CD4-positive, alpha-beta T cell (primary cell): ENCODE measurements around the gene DENND1B. TPM values are rescaled to one million over a fixed set of nuclear protein-coding genes. Genes with fewer than 3 reads are reported as not detected.

Experiments
- ATAC-seq: fragments of 200-7000 bp; cut with Tn5 transposase; one replicate; pipeline ENCODE4 v1.10.0; 2022; ENCODE audit warnings: mild to moderate bottlenecking; ENCODE audit not compliant: poor library complexity
- CTCF ChIA-PET: fragments of 350-600 bp; sonication (Branson Sonifier 250); formaldehyde crosslinking; loops from one replicate; lab custom pipeline; 2021; ENCODE audit warnings: antibody characterized with exemption, inconsistent platforms; lab: Charles Lee
- POLR2A ChIA-PET: fragments of 350-600 bp; sonication (Branson Sonifier 250); formaldehyde crosslinking; loops from one replicate; lab custom pipeline; 2021; ENCODE audit warnings: antibody characterized with exemption, inconsistent platforms; lab: Charles Lee
- DNase-seq, 14 experiments: peaks; one replicate each; pipeline ENCODE4 v3.0.0-alpha.2; 2013 to 2020; ENCODE audit warnings: mixed read lengths in 2 of 14
- H3K27ac ChIP-seq, 2 donors: one replicate each; pipeline versions ENCODE4 v1.5.1 to v1.7.0; 2013; ENCODE audit warnings: low read length in 2 of 2, low read depth in 1 of 2, mild to moderate bottlenecking in 1 of 2
- H3K27me3 ChIP-seq, 2 experiments: 1 replicate in 1 of 2; 2 replicates in 1 of 2; pipeline versions ENCODE4 v1.6.1 to v1.7.0; 2013; ENCODE audit warnings: low read length in 2 of 2, control low read depth in 1 of 2, mild to moderate bottlenecking in 1 of 2, moderate library complexity in 1 of 2; ENCODE audit not compliant: insufficient read depth in 2 of 2, control insufficient read depth in 1 of 2
- H3K36me3 ChIP-seq: one replicate; pipeline ENCODE4 v1.6.1; 2013; ENCODE audit warnings: low read length, control low read depth; ENCODE audit not compliant: insufficient read depth
- H3K4me1 ChIP-seq: one replicate; pipeline ENCODE4 v1.6.1; 2013; ENCODE audit warnings: low read length, control low read depth; ENCODE audit not compliant: insufficient read depth
- H3K4me3 ChIP-seq: one replicate; pipeline ENCODE4 v1.5.1; 2013; ENCODE audit warnings: mild to moderate bottlenecking, low read length, moderate library complexity
- H3K9me3 ChIP-seq, 2 experiments: 1 replicate in 1 of 2; 2 replicates in 1 of 2; pipeline versions ENCODE4 v1.6.1 to v1.7.0; 2013; ENCODE audit warnings: low read length in 2 of 2, mild to moderate bottlenecking in 2 of 2, control low read depth in 1 of 2, moderate library complexity in 1 of 2; ENCODE audit not compliant: control insufficient read depth in 1 of 2, insufficient read depth in 1 of 2
- H3K27ac Mint-ChIP-seq: one replicate; pipeline ENCODE4 v1.8.0; 2020; ENCODE audit warnings: mixed read lengths
- H3K27me3 Mint-ChIP-seq: one replicate; pipeline ENCODE4 v1.8.0; 2021; ENCODE audit warnings: mixed read lengths
- H3K36me3 Mint-ChIP-seq: one replicate; pipeline ENCODE4 v1.8.0; 2021; ENCODE audit warnings: low read depth, mixed read lengths
- H3K4me1 Mint-ChIP-seq: one replicate; pipeline ENCODE4 v1.8.0; 2021; ENCODE audit warnings: low read depth, mixed read lengths
- H3K4me3 Mint-ChIP-seq: one replicate; pipeline ENCODE4 v1.8.0; 2020; ENCODE audit warnings: mild to moderate bottlenecking, mixed read lengths
- H3K9me3 Mint-ChIP-seq: one replicate; pipeline ENCODE4 v1.8.0; 2020; ENCODE audit warnings: mixed read lengths
- intact Hi-C, 2 experiments: fragments of 100-400 bp; cut with DNase I in 1 of 2; cut with micrococcal nuclease in 1 of 2; formaldehyde crosslinking; loops; one replicate each; pipeline versions ENCODE4 v1.15.1 to v1.9.0; 2023 to 2025; cut with DNase I, micrococcal nuclease
- total RNA-seq, 174 experiments: library from RNA in 2 of 174; stranded (reverse) in 2 of 174; gene quantifications; one replicate each; pipeline ENCODE4 v1.2.3 and lab custom pipeline; 2021 to 2026
- TF ChIP-seq, protein P1 (sequence below): fragments of 200-600 bp; IDR thresholded peaks from one replicate; pipeline ENCODE4 v1.8.0; 2022; ENCODE audit warnings: antibody characterized with exemption, mild to moderate bottlenecking

DENND1B gene
- total RNA-seq, 2 experiments from 2014 or later = 23.9 to 26.5 TPM

DNA sequence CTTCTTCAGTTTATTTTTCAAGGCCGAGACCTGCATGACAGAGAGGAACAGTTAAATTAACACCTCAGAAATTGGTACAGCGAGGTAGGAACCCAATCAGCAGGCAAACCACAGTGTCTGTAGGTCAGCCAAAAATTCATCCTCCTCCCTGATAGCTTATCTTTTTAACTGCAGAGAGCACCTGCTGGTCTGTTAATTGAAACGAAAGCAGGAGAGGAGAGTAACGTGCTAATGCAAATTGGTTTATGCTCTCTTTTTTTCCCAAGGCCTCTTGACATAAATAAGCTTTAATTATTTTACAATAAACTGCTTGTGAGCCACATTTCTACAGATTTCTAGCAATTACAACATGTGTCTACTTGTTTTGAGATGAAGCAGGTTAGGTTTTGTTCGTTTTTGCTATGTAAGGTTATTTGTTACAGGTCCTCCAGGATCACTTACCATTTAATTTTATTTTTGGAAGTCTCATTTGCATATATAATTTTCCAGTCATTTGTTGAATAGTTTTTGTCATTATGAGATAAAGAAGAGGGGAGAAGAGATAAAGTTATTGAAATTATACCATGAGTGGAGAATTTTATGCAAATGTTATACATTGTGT, 179.9 kb downstream of the DENND1B start:
- Histone ChIP-seq H3K27me3 (no peaks in the 10 kb centered on the region), H3K9me3 (no peaks in the 10 kb centered on the region), H3K36me3 (peaks cover 10% of the 10 kb centered on the region), H3K4me3 (no peak overlapping the region), H3K4me1 (no peaks in the 10 kb centered on the region), H3K27ac (no peak overlapping the region)
- H3K27me3 Mint-ChIP-seq = no peaks in the 10 kb centered on the region
- no peaks in the 10 kb centered on the region for H3K4me1 Mint-ChIP-seq
- H3K4me3 Mint-ChIP-seq = no peak overlapping the region
- POLR2A ChIA-PET = no interaction called here
- no peaks in the 10 kb centered on the region for H3K9me3 Mint-ChIP-seq
- DNase-seq = no peak
- H3K36me3 Mint-ChIP-seq = peaks cover 39% of the 10 kb centered on the region
- TF ChIP-seq, protein P1, sequence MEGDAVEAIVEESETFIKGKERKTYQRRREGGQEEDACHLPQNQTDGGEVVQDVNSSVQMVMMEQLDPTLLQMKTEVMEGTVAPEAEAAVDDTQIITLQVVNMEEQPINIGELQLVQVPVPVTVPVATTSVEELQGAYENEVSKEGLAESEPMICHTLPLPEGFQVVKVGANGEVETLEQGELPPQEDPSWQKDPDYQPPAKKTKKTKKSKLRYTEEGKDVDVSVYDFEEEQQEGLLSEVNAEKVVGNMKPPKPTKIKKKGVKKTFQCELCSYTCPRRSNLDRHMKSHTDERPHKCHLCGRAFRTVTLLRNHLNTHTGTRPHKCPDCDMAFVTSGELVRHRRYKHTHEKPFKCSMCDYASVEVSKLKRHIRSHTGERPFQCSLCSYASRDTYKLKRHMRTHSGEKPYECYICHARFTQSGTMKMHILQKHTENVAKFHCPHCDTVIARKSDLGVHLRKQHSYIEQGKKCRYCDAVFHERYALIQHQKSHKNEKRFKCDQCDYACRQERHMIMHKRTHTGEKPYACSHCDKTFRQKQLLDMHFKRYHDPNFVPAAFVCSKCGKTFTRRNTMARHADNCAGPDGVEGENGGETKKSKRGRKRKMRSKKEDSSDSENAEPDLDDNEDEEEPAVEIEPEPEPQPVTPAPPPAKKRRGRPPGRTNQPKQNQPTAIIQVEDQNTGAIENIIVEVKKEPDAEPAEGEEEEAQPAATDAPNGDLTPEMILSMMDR = no peak
- H3K27ac Mint-ChIP-seq = no peak overlapping the region
- CTCF ChIA-PET = interaction anchor here (0.7 kb wide), 1 partner anchor 9 kb away, joined by 3 read pairs; no protein-coding TSS in a partner anchor
- no peak for ATAC-seq
- intact Hi-C loops = no loop called here

DNA sequence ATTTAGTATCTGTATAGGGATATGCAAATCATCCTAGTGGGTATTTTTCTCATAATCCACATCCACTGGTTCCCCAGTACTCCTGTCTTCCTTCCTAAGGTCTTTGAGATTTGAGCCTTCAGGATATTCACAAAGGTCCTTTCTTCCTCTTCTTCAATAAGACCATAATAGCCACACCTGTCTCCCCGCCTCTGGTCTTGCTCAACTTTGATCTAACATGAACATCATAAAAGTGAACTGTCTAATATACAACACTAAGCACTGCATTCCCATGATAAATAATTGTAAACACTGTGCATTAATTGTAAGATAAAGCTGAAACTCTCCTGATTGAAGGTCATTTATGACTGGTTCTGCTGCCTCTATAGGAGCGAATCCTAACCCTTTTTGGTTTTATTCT, 184.6 kb downstream of the DENND1B start:
- Histone ChIP-seq H3K4me1 (no peaks in the 10 kb centered on the region), H3K4me3 (no peak overlapping the region), H3K27me3 (no peaks in the 10 kb centered on the region), H3K27ac (no peak overlapping the region), H3K9me3 (no peaks in the 10 kb centered on the region), H3K36me3 (peaks cover 14% of the 10 kb centered on the region)
- no peak overlapping the region for H3K4me3 Mint-ChIP-seq
- no peak for ATAC-seq
- no peak overlapping the region for H3K27ac Mint-ChIP-seq
- POLR2A ChIA-PET = no interaction called here
- CTCF ChIA-PET = no interaction called here
- DNase-seq = no peak
- TF ChIP-seq, protein P1 = no peak
- H3K27me3 Mint-ChIP-seq = no peaks in the 10 kb centered on the region
- H3K9me3 Mint-ChIP-seq = no peaks in the 10 kb centered on the region
- intact Hi-C loops = no loop called here
- no peaks in the 10 kb centered on the region for H3K4me1 Mint-ChIP-seq
- peaks cover 57% of the 10 kb centered on the region for H3K36me3 Mint-ChIP-seq

DNA sequence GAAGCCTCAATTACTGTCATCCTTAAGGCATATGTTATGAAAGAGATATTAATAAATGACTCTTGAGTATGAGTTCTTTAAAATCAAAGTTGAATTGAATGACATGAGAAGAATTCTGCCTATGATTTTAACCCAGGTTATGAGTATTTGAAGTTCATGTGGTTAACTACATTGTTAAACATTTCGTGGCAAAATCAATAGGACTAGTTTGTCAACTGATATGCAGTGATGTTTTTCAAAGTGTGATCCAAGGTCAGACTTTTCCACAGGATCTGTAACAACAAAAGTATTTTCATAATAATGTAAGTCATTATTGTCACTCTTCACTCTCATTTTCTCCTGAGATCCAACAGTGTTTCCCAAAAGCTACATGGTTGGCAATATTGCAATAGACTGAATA, 189.5 kb downstream of the DENND1B start:
- TF ChIP-seq, protein P1 = no peak
- DNase-seq (no peak), ATAC-seq (no peak)
- H3K4me3 Mint-ChIP-seq = no peak overlapping the region
- no peaks in the 10 kb centered on the region for H3K27me3 Mint-ChIP-seq
- Histone ChIP-seq H3K27ac (no peak overlapping the region), H3K27me3 (no peaks in the 10 kb centered on the region), H3K36me3 (peaks cover 20% of the 10 kb centered on the region), H3K4me1 (no peaks in the 10 kb centered on the region), H3K4me3 (no peak overlapping the region), H3K9me3 (no peaks in the 10 kb centered on the region)
- CTCF ChIA-PET = interaction anchor here (1.1 kb wide), 1 partner anchor 135 kb away, joined by 3 read pairs; no protein-coding TSS in a partner anchor
- peaks cover 56% of the 10 kb centered on the region for H3K36me3 Mint-ChIP-seq
- no peaks in the 10 kb centered on the region for H3K4me1 Mint-ChIP-seq
- intact Hi-C loops = no loop called here
- POLR2A ChIA-PET = no interaction called here
- no peak overlapping the region for H3K27ac Mint-ChIP-seq
- H3K9me3 Mint-ChIP-seq = no peaks in the 10 kb centered on the region
